HEK293 (cell line): ENCODE measurements around the gene DDC.

Experiments used
- CTCF ChIA-PET: fragments of 350-600 bp; formaldehyde crosslinking; extraction: SDS; loops from one replicate; lab custom pipeline; 2021; ENCODE audit warnings: antibody characterized with exemption; lab: Yijun Ruan, JAX
- POLR2A ChIA-PET: fragments of 300-600 bp; formaldehyde crosslinking; extraction: SDS; loops from one replicate; lab custom pipeline; 2020; ENCODE audit warnings: antibody characterized with exemption, inconsistent platforms; lab: Yijun Ruan, JAX
- H3K27ac ChIP-seq: fragments of 200-500 bp; sonication (Bioruptor generic); 2 replicates; pipeline ENCODE4 v1.5.1; 2014; ENCODE audit warnings: low read depth, low read length, control low read depth, inconsistent platforms; ENCODE audit errors: extremely low read depth
- H3K36me3 ChIP-seq, 2 experiments: fragments of 200-500 bp in 1 of 2; sonication (Bioruptor generic) in 1 of 2; 1 replicate in 1 of 2; 2 replicates in 1 of 2; pipeline ENCODE4 v1.5.1; 2014 to 2017; ENCODE audit warnings: inconsistent platforms in 2 of 2, low read length in 2 of 2; ENCODE audit not compliant: control insufficient read depth in 2 of 2, insufficient read depth in 1 of 2
- H3K4me1 ChIP-seq: fragments of 200-500 bp; sonication (Bioruptor generic); 2 replicates; pipeline ENCODE4 v1.5.1; 2014; ENCODE audit warnings: mild to moderate bottlenecking, low read length, inconsistent platforms; ENCODE audit not compliant: control insufficient read depth, insufficient read depth
- H3K4me3 ChIP-seq: 2 replicates; pipeline ENCODE4 v1.5.1; 2011; ENCODE audit warnings: low read depth, mild to moderate bottlenecking, control low read depth, low read length, moderate library complexity
- H3K9me3 ChIP-seq: fragments of 200-500 bp; sonication (Bioruptor generic); 2 replicates; pipeline ENCODE4 v1.5.1; 2014; ENCODE audit warnings: low read depth, low read length, inconsistent platforms; ENCODE audit not compliant: control insufficient read depth, insufficient read depth
- GLI2 ChIP-seq: fragments of 450-650 bp; formaldehyde crosslinking; IDR thresholded peaks from 2 replicates; pipeline ENCODE4; 2017; ENCODE audit warnings: missing biosample characterization, missing genetic modification characterization, low read depth, borderline replicate concordance
- HOXC10 ChIP-seq: sonication (generic); formaldehyde crosslinking; IDR thresholded peaks from 2 replicates; pipeline ENCODE4 v1.8.1; 2023; ENCODE audit warnings: mild to moderate bottlenecking, missing genetic modification reagents
- PRDM6 ChIP-seq: fragments of 450-650 bp; formaldehyde crosslinking; IDR thresholded peaks from 2 replicates; pipeline ENCODE4 v1.5.1; 2017; ENCODE audit warnings: missing biosample characterization, missing genetic modification characterization
- SCRT2 ChIP-seq: fragments of 450-650 bp; formaldehyde crosslinking; IDR thresholded peaks from 2 replicates; pipeline ENCODE4 v1.5.1; 2016; ENCODE audit warnings: missing biosample characterization, missing genetic modification characterization
- SP2 ChIP-seq: fragments of 450-650 bp; formaldehyde crosslinking; IDR thresholded peaks from 2 replicates; pipeline ENCODE4 v1.5.1; 2016; ENCODE audit warnings: missing biosample characterization, missing genetic modification characterization
- ZBTB1 ChIP-seq: fragments of 450-650 bp; formaldehyde crosslinking; IDR thresholded peaks from 2 replicates; pipeline ENCODE4 v1.5.1; 2016; ENCODE audit warnings: missing biosample characterization, missing genetic modification characterization
- ZFHX2 ChIP-seq: fragments of 450-650 bp; formaldehyde crosslinking; conservative IDR thresholded peaks from 2 replicates; pipeline ENCODE4 v1.5.1; 2016; ENCODE audit warnings: missing biosample characterization, missing genetic modification characterization
- ZNF146 ChIP-seq: fragments of 450-650 bp; formaldehyde crosslinking; IDR thresholded peaks from 2 replicates; pipeline ENCODE4 v1.5.1; 2016; ENCODE audit warnings: missing biosample characterization, missing genetic modification characterization
- ZNF175 ChIP-seq: fragments of 450-650 bp; formaldehyde crosslinking; IDR thresholded peaks from 2 replicates; pipeline ENCODE4 v1.5.1; 2016; ENCODE audit warnings: missing biosample characterization, missing genetic modification characterization
- ZNF19 ChIP-seq: fragments of 450-650 bp; formaldehyde crosslinking; IDR thresholded peaks from 2 replicates; pipeline ENCODE4; 2016; ENCODE audit warnings: missing biosample characterization, missing genetic modification characterization, low read depth
- ZNF221 ChIP-seq: fragments of 450-650 bp; formaldehyde crosslinking; IDR thresholded peaks from 2 replicates; pipeline ENCODE4 v1.5.1; 2017; ENCODE audit warnings: missing biosample characterization, missing genetic modification characterization, borderline replicate concordance
- ZNF23 ChIP-seq: fragments of 450-650 bp; formaldehyde crosslinking; IDR thresholded peaks from 2 replicates; pipeline ENCODE4 v1.5.1; 2016; ENCODE audit warnings: missing biosample characterization, missing genetic modification characterization, borderline replicate concordance
- ZNF302 ChIP-seq: fragments of 450-650 bp; formaldehyde crosslinking; IDR thresholded peaks from 2 replicates; pipeline ENCODE4 v1.5.1; 2016; ENCODE audit warnings: missing biosample characterization, missing genetic modification characterization, low read depth
- ZNF521 ChIP-seq: fragments of 450-650 bp; formaldehyde crosslinking; IDR thresholded peaks from 2 replicates; pipeline ENCODE4 v1.5.1; 2017; ENCODE audit warnings: missing biosample characterization, mild to moderate bottlenecking, missing genetic modification characterization
- ZNF624 ChIP-seq: fragments of 450-650 bp; formaldehyde crosslinking; IDR thresholded peaks from 2 replicates; pipeline ENCODE4 v1.5.1; 2017; ENCODE audit warnings: missing biosample characterization, missing genetic modification characterization
- TF ChIP-seq, protein P1 (sequence below): fragments of 450-650 bp; formaldehyde crosslinking; IDR thresholded peaks from 2 replicates; pipeline ENCODE4 v1.5.1; 2016; ENCODE audit warnings: missing biosample characterization, missing genetic modification characterization
- TF ChIP-seq, protein P2 (sequence below): fragments of 450-650 bp; formaldehyde crosslinking; IDR thresholded peaks from 2 replicates; pipeline ENCODE4 v1.5.1; 2016; ENCODE audit warnings: missing biosample characterization, missing genetic modification characterization
- TF ChIP-seq, protein P3 (sequence below): fragments of 450-650 bp; formaldehyde crosslinking; IDR thresholded peaks from 2 replicates; pipeline ENCODE4 v1.5.1; 2016; ENCODE audit warnings: missing biosample characterization, missing genetic modification characterization, low read depth

DDC gene

DNA sequence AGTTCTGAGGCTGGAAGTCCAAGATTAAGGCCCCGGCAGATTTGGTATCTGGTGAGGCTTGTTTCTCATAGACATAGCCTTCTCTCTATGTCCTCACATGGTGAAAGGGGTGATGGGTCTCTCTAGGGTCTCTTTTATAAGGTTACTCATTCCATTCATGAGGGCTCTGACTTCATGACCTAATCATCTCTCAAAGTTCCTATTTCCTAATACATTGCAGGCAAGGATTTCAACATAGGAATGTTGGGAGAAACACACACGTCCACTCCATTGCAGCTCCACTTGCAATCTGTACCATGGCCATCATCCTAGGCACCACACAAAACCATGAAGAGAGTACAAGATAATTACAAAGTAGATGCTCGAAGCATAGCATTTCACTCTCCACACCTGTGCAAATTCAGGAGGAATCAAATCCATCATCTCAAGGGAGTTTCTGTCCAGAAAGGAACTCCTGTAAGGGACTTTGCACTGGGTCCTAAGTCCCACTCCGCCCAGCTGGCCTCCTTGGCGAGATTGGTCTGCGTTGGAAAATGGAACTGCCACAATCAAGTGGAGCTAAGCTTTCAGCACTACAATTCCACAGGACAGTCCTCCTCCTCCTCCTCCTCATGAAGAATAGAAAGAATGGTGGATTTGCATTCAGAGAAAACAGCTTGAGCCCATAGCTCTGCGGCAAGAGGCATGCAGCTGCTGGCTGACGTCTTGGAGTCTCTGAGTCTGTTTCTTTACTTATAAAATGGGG is 8.8 kb downstream of the DDC start:
- Histone ChIP-seq H3K4me3 (no peak overlapping the region), H3K27ac (no peak overlapping the region), H3K36me3 (no peaks in the 10 kb centered on the region), H3K4me1 (no peaks in the 10 kb centered on the region), H3K9me3 (no peaks in the 10 kb centered on the region)
- ChIA-PET POLR2A (no interaction called here), CTCF (no interaction called here)
- TF ChIP-seq ZNF221 (tag by site-specific recombination) (no peak), PRDM6 (tag by site-specific recombination) (no peak), SCRT2 (tag by site-specific recombination) (no peak), ZNF624 (tag by site-specific recombination) (no peak), ZNF302 (tag by site-specific recombination) (no peak), ZNF19 (tag by site-specific recombination) (no peak), ZNF175 (tag by site-specific recombination) (no peak), SP2 (tag by site-specific recombination) (no peak), ZBTB1 (tag by site-specific recombination) (no peak), ZNF521 (tag by site-specific recombination) (no peak), ZFHX2 (tag by site-specific recombination) (no peak), ZNF23 (tag by site-specific recombination) (no peak), ZNF146 (tag by site-specific recombination) (no peak), HOXC10 (no peak), GLI2 (tag by site-specific recombination) (no peak)
- TF ChIP-seq, protein P1, sequence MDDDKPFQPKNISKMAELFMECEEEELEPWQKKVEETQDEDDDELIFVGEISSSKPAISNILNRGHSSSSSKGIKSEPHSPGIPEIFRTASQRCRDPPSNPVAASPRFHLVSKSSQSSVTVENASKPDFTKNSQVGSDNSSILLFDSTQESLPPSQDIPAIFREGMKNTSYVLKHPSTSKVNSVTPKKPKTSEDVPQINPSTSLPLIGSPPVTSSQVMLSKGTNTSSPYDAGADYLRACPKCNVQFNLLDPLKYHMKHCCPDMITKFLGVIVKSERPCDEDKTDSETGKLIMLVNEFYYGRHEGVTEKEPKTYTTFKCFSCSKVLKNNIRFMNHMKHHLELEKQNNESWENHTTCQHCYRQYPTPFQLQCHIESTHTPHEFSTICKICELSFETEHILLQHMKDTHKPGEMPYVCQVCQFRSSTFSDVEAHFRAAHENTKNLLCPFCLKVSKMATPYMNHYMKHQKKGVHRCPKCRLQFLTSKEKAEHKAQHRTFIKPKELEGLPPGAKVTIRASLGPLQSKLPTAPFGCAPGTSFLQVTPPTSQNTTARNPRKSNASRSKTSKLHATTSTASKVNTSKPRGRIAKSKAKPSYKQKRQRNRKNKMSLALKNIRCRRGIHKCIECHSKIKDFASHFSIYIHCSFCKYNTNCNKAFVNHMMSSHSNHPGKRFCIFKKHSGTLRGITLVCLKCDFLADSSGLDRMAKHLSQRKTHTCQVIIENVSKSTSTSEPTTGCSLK (tag by site-specific recombination), result no peak
- TF ChIP-seq, protein P2, sequence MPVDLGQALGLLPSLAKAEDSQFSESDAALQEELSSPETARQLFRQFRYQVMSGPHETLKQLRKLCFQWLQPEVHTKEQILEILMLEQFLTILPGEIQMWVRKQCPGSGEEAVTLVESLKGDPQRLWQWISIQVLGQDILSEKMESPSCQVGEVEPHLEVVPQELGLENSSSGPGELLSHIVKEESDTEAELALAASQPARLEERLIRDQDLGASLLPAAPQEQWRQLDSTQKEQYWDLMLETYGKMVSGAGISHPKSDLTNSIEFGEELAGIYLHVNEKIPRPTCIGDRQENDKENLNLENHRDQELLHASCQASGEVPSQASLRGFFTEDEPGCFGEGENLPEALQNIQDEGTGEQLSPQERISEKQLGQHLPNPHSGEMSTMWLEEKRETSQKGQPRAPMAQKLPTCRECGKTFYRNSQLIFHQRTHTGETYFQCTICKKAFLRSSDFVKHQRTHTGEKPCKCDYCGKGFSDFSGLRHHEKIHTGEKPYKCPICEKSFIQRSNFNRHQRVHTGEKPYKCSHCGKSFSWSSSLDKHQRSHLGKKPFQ, result no peak
- TF ChIP-seq, protein P3, sequence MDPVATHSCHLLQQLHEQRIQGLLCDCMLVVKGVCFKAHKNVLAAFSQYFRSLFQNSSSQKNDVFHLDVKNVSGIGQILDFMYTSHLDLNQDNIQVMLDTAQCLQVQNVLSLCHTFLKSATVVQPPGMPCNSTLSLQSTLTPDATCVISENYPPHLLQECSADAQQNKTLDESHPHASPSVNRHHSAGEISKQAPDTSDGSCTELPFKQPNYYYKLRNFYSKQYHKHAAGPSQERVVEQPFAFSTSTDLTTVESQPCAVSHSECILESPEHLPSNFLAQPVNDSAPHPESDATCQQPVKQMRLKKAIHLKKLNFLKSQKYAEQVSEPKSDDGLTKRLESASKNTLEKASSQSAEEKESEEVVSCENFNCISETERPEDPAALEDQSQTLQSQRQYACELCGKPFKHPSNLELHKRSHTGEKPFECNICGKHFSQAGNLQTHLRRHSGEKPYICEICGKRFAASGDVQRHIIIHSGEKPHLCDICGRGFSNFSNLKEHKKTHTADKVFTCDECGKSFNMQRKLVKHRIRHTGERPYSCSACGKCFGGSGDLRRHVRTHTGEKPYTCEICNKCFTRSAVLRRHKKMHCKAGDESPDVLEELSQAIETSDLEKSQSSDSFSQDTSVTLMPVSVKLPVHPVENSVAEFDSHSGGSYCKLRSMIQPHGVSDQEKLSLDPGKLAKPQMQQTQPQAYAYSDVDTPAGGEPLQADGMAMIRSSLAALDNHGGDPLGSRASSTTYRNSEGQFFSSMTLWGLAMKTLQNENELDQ (tag by site-specific recombination), result no peak
